Measurements from ENCODE around the gene EIF4E.

EIF4E gene

DNA sequence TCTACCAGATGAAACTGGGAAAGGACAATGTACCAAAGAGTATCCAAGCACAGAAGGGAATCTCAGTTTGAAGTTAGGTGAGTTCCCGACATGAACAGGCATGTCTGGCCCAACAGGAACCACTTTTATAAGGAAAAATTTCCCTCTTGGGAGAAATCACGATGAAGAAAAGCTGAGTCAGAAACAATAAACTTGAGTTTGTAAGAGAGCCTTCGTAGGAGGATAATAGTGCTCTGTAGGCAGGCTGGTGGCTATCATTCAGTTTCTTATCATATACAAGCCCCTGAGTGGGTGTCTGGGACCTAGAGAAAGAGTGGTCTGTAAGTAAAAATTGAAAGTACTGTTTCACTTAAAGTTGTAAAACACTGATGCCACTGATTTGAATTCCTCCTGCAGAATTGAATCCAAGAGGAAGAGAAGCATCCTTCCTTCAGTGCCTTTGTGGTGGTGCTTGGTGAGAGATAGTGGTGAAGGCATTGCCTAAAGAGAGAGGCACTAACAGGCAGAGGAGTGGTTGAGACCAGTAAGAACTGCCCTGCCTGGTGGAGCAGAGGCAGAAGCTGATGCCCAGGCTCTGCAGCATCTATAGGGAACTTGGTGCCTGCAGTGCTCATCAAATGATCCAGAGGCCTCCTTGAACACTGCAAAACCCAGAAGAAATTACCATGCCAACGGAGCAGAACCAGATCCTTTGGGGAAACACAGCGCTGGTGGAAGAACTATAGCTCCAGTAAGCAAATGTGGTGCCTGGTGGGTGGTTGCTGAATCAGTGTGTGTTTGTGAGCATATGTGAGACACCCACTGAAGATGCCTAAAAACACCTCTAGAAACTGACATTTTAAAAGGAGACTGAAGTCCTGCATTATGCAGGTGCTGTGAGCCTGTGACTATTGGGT, 34.9 kb upstream of the EIF4E start:
- no peak overlapping the region for H3K4me3 ChIP-seq (ENCODE audit: low read depth, low read length)
- TF ChIP-seq, protein P1, sequence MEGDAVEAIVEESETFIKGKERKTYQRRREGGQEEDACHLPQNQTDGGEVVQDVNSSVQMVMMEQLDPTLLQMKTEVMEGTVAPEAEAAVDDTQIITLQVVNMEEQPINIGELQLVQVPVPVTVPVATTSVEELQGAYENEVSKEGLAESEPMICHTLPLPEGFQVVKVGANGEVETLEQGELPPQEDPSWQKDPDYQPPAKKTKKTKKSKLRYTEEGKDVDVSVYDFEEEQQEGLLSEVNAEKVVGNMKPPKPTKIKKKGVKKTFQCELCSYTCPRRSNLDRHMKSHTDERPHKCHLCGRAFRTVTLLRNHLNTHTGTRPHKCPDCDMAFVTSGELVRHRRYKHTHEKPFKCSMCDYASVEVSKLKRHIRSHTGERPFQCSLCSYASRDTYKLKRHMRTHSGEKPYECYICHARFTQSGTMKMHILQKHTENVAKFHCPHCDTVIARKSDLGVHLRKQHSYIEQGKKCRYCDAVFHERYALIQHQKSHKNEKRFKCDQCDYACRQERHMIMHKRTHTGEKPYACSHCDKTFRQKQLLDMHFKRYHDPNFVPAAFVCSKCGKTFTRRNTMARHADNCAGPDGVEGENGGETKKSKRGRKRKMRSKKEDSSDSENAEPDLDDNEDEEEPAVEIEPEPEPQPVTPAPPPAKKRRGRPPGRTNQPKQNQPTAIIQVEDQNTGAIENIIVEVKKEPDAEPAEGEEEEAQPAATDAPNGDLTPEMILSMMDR (IDR thresholded peaks at IDR 0.05; ENCODE audit: low read depth, low read length), result no peak

DNA sequence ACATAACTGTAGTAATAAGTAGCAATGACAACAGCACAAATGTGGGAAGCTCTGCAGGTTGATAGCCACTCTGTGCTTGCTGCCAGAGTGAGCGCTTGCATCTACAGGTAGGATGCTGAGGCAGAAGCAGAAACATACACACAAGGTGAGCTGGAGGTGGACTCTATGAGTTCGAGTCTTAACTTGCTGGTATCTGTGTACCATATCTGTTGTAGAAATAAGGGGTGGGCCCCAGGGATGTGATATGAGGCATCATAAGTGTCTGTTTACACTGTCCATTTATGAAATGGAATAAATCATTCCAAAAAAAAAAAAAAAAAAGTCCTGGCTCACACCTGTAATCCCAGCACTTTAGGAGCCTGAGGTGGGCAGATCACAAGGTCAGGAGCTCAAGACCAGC, 32.8 kb upstream of the EIF4E start:
- H3K4me3 ChIP-seq (ENCODE audit: low read depth, low read length), result no peak overlapping the region
- TF ChIP-seq, protein P1 (IDR thresholded peaks at IDR 0.05; ENCODE audit: low read depth, low read length), result no peak

DNA sequence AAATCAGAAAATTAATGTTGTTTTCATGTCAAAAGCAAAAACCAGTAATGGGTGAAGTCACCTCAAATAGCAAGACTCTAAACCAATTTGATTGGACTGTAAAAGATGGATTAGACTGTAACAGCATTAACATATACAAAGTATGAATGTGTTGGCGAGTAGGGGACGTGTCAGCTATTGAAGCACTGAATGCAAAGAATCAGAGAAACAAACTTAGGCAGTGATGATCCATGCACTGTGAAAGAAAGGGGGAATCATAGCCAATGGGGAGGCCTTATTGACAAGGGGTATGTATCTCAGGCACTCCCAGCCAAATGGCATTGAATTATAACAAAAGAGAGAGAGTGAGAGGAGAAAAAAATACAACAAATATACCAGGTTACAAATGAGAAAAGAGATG, 30.5 kb upstream of the EIF4E start:
- no peak overlapping the region for H3K4me3 ChIP-seq (ENCODE audit: low read depth, low read length)
- TF ChIP-seq, protein P1 (IDR thresholded peaks at IDR 0.05; ENCODE audit: low read depth, low read length), result no peak

DNA sequence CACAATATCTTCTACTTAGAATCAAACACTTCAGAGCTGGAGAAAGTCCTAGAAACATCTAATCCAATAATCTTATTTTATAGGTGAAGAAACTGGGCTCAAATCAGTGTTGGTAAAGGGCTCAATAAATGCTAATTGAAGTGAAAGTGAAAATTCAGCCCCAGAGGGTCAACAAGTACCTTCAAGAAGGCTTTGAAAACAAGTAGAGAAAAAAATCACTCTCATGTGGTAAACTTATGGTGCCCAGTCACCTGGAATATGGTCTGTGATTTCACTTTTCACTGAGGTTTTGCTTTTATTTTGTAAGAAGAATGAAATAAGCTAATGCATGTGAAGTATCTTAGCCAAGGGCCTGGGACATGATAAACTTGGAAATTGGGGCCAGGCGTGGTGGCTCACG, 29.1 kb upstream of the EIF4E start:
- no peak overlapping the region for H3K4me3 ChIP-seq (ENCODE audit: low read depth, low read length)
- TF ChIP-seq, protein P1 (IDR thresholded peaks at IDR 0.05; ENCODE audit: low read depth, low read length), result no peak

DNA sequence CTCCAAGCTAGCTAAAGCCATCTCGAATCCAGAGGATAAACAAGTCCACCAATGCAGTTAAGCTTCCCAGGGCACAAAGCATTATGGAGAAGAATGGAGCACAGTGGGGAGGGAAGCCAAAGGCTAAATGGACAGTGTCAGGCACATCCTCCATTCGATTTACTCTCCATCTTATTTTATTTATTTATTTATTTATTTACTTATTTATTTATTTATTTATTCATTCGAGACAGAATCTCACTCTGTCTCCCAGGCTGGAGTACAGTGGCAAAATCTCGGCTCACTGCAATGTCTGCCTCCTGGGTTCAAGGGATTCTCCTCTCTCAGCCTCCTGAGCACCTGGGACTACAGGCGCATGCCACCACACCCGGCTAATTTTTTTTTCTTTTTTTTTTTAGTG, 26.3 kb upstream of the EIF4E start:
- TF ChIP-seq, protein P1 (IDR thresholded peaks at IDR 0.05; ENCODE audit: low read depth, low read length), result no peak
- H3K4me3 ChIP-seq (ENCODE audit: low read depth, low read length), result no peak overlapping the region

DNA sequence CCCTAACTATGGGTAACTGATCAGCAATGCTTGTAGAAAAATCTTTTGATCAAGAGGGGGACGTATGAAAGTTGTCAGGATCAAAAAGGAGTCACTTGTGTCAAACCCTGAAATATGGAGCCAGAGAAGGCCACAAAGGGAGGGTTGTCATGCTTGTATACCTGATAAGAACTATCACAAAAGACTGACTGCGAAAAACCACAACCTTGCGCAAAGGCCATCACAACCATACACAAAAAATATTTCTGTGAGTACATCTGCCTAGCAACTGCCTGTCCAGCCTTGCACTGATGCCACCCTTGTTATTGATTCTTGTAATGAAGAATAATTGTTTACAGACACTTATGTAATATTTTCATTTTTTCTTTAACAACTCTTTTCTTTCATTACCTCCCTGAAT, 22.8 kb upstream of the EIF4E start:
- no peak overlapping the region for H3K4me3 ChIP-seq (ENCODE audit: low read depth, low read length)
- TF ChIP-seq, protein P1 (IDR thresholded peaks at IDR 0.05; ENCODE audit: low read depth, low read length), result no peak

DNA sequence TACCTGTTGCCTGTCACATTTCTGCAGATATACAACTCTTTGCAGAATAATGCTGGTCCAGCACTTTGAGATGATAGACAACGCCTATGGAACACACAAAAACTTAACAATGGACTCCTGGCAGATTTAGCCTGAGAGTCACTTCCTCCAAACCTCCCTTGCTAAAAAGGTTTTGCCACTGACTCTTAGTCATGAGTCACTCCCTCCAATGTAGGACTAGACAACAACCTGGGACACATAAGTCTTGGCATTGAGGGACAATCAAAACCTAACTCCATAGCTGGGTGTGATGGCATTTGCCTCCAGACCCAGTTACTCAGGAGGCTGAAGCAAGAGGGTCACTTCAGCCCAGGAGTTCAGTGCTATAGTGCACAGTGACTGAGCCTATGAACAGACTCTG, 22.0 kb upstream of the EIF4E start:
- TF ChIP-seq, protein P1 (IDR thresholded peaks at IDR 0.05; ENCODE audit: low read depth, low read length), result no peak
- H3K4me3 ChIP-seq (ENCODE audit: low read depth, low read length), result no peak overlapping the region
